Measurements from ENCODE around the gene PAPPA2. TPM values are rescaled to one million over a fixed set of nuclear protein-coding genes. Genes with fewer than 3 reads are reported as not detected.

Gene PAPPA2
- total and polyA plus RNA-seq, 2 of the 4 experiments (the other 2 are of a cell fraction), result 0.10 to 0.18 TPM

GRCh38 chr1:176450526-176450925 is 12.4 kb upstream of the PAPPA2 start:
- ATAC-seq (ENCODE audit: low read depth), result no peak
- Histone ChIP-seq H2AK5ac (ENCODE audit: low read depth, low read length) (no peak overlapping the region), H4K5ac (ENCODE audit: low read depth, low read length) (no peak overlapping the region), H2AFZ (replicated peaks; ENCODE audit: low read length, poor library complexity) (no peak overlapping the region), H4K8ac (ENCODE audit: low read depth in 2 of 2, low read length in 2 of 2) (no peak overlapping the region), H3K9me3 (ENCODE audit: control insufficient read depth, insufficient read depth, low read length) (0 out of 2 replicates have a peak, but pooled peaks cover 3% of the 10 kb centered on the region), H4K20me1 (ENCODE audit: insufficient read depth, low read length) (no peaks in the 10 kb centered on the region), H3K36me3 (ENCODE audit: control insufficient read depth, insufficient read depth, low read length) (no peaks in the 10 kb centered on the region), H2BK15ac (ENCODE audit: low read depth, low read length) (no peak overlapping the region), H2BK5ac (ENCODE audit: low read depth, low read length, poor library complexity, severe bottlenecking) (no peak overlapping the region), H3K27me3 (ENCODE audit: control insufficient read depth, insufficient read depth, low read length) (no peaks in the 10 kb centered on the region), H3K18ac (ENCODE audit: low read depth, low read length) (no peak overlapping the region), H3K9ac (ENCODE audit: low read depth, low read length) (no peak overlapping the region), H3K9me1 (ENCODE audit: insufficient read depth, low read length) (no peaks in the 10 kb centered on the region), H2BK20ac (ENCODE audit: low read depth, low read length) (no peak overlapping the region), H3K4ac (ENCODE audit: low read depth, low read length) (no peak overlapping the region), H3K4me2 (ENCODE audit: low read depth, low read length) (no peak overlapping the region), H4K91ac (ENCODE audit: insufficient read depth, low read depth, low read length) (no peak overlapping the region), H3K79me1 (ENCODE audit: low read depth in 1 of 2, low read length in 2 of 2) (no peaks in the 10 kb centered on the region), H3K4me1 (ENCODE audit: control insufficient read depth, insufficient read depth, low read length) (no peaks in the 10 kb centered on the region), H3K56ac (ENCODE audit: extremely low read depth, insufficient read depth, low read length) (no peak overlapping the region), H2BK120ac (ENCODE audit: low read depth, low read length) (no peak overlapping the region), H3K23ac (ENCODE audit: low read depth, low read length) (no peak overlapping the region), H3K14ac (replicated peaks; ENCODE audit: low read depth, low read length) (no peak overlapping the region), H3K4me3 (ENCODE audit: insufficient read depth, low read depth, low read length) (no peak overlapping the region), H3K27ac (ENCODE audit: insufficient read depth, low read length) (no peak overlapping the region), H2AK9ac (replicated peaks; ENCODE audit: low read depth, low read length, poor library complexity) (no peak overlapping the region)
- ChIA-PET CTCF (no interaction called here), POLR2A (ENCODE audit: unreplicated experiment) (no interaction called here)
- no CpG with 5 or more reads among the region's 1 CpG for WGBS, 2 experiments (ENCODE audit: extremely low coverage in 2 of 2, insufficient read length in 1 of 2)
- dilution Hi-C loops (cut with HindIII; ENCODE audit: low sequenced_read_pairs, unreplicated experiment) (no loop called here), in situ Hi-C loops (cut with MboI; ENCODE audit: low sequenced_read_pairs) (no loop called here), intact Hi-C loops (cut with micrococcal nuclease) (no loop called here)
- no peak for TF ChIP-seq POLR2A (IDR thresholded peaks at IDR 0.05; ENCODE audit: low read depth, low read length)
- no peak for TF ChIP-seq FOS (IDR thresholded peaks at IDR 0.05; ENCODE audit: low read depth, low read length)
- no peak for TF ChIP-seq BHLHE40 (IDR thresholded peaks at IDR 0.05; ENCODE audit: low read depth, low read length)
- no peak for TF ChIP-seq NFE2L2 (IDR thresholded peaks at IDR 0.05; ENCODE audit: low read depth, low read length)
- TF ChIP-seq CEBPB (IDR thresholded peaks at IDR 0.05; ENCODE audit: low read depth, low read length), result no peak
- no peak for TF ChIP-seq MXI1 (IDR thresholded peaks at IDR 0.05; ENCODE audit: borderline replicate concordance, low read depth, low read length)
- no peak for TF ChIP-seq CTCF (conservative IDR thresholded peaks at IDR 0.05; ENCODE audit: low read depth, low read length)
- no peak for TF ChIP-seq RAD21 (IDR thresholded peaks at IDR 0.05; ENCODE audit: low read length)
- TF ChIP-seq MAFK (IDR thresholded peaks at IDR 0.05; ENCODE audit: low read depth, low read length), result no peak
- TF ChIP-seq RCOR1 (IDR thresholded peaks at IDR 0.05; ENCODE audit: insufficient replicate concordance, low read length), result no peak
- TF ChIP-seq RFX5 (IDR thresholded peaks at IDR 0.05; ENCODE audit: low read depth, low read length), result no peak
- no peak for TF ChIP-seq MAZ (IDR thresholded peaks at IDR 0.05; ENCODE audit: borderline replicate concordance, low read depth, low read length)
- no peak for TF ChIP-seq SMC3 (IDR thresholded peaks at IDR 0.05; ENCODE audit: low read depth, low read length)
- TF ChIP-seq ELK1 (IDR thresholded peaks at IDR 0.05; ENCODE audit: borderline replicate concordance, low read depth, low read length), result no peak
- no peak for TF ChIP-seq CHD1 (IDR thresholded peaks at IDR 0.05; ENCODE audit: low read depth, low read length)
- no peak for TF ChIP-seq USF2 (IDR thresholded peaks at IDR 0.05; ENCODE audit: low read depth, low read length)
- BruUV-seq (replicated peaks), result no TSS peak
- DNase-seq, result no peak
